HEK293 (cell line): ENCODE measurements around the gene SCRN1.

Source experiments
- CTCF ChIP-seq: fragments of 450-650 bp; formaldehyde crosslinking; IDR thresholded peaks from 2 replicates; pipeline ENCODE4 v1.5.1; 2016; ENCODE audit warnings: missing biosample characterization, missing genetic modification characterization
- HIC1 ChIP-seq: fragments of 450-650 bp; formaldehyde crosslinking; IDR thresholded peaks from 2 replicates; pipeline ENCODE4 v1.5.1; 2016; ENCODE audit warnings: missing biosample characterization, missing genetic modification characterization
- KLF10 ChIP-seq: fragments of 450-650 bp; IDR thresholded peaks from 2 replicates; pipeline ENCODE4 v1.5.1; 2018; ENCODE audit warnings: missing biosample characterization, mild to moderate bottlenecking, missing genetic modification characterization
- KLF7 ChIP-seq: fragments of 450-650 bp; formaldehyde crosslinking; IDR thresholded peaks from 2 replicates; pipeline ENCODE4 v1.5.1; 2016; ENCODE audit warnings: missing biosample characterization, missing genetic modification characterization, borderline replicate concordance
- ZBTB17 ChIP-seq: fragments of 450-650 bp; formaldehyde crosslinking; IDR thresholded peaks from 2 replicates; pipeline ENCODE4 v1.5.1; 2016; ENCODE audit warnings: missing biosample characterization, missing genetic modification characterization
- ZBTB26 ChIP-seq: fragments of 450-650 bp; formaldehyde crosslinking; optimal IDR thresholded peaks from 2 replicates; pipeline ENCODE3; 2016; ENCODE audit warnings: missing biosample characterization, mild to moderate bottlenecking, missing genetic modification characterization
- ZBTB8A ChIP-seq: fragments of 450-650 bp; formaldehyde crosslinking; IDR thresholded peaks from 2 replicates; pipeline ENCODE4 v1.5.1; 2016; ENCODE audit warnings: missing biosample characterization, missing genetic modification characterization
- ZIC2 ChIP-seq: fragments of 450-650 bp; formaldehyde crosslinking; IDR thresholded peaks from 2 replicates; pipeline ENCODE4 v1.5.1; 2016; ENCODE audit warnings: missing biosample characterization, missing genetic modification characterization
- ZNF112 ChIP-seq: fragments of 450-650 bp; formaldehyde crosslinking; IDR thresholded peaks from 2 replicates; pipeline ENCODE4 v1.5.0; 2017; ENCODE audit warnings: missing biosample characterization, missing genetic modification characterization
- ZNF23 ChIP-seq: fragments of 450-650 bp; formaldehyde crosslinking; IDR thresholded peaks from 2 replicates; pipeline ENCODE4 v1.5.1; 2016; ENCODE audit warnings: missing biosample characterization, missing genetic modification characterization, borderline replicate concordance
- ZNF292 ChIP-seq: fragments of 450-650 bp; formaldehyde crosslinking; IDR thresholded peaks from 2 replicates; pipeline ENCODE4 v1.5.1; 2016; ENCODE audit warnings: low read depth, missing biosample characterization, missing genetic modification characterization, borderline replicate concordance
- ZNF324 ChIP-seq: fragments of 450-650 bp; formaldehyde crosslinking; IDR thresholded peaks from 2 replicates; pipeline ENCODE4 v1.5.1; 2016; ENCODE audit warnings: missing biosample characterization, missing genetic modification characterization
- ZNF561 ChIP-seq: fragments of 450-650 bp; IDR thresholded peaks from 2 replicates; pipeline ENCODE4 v1.5.1; 2018; ENCODE audit warnings: missing biosample characterization, missing genetic modification characterization, borderline replicate concordance
- ZNF600 ChIP-seq: fragments of 450-650 bp; formaldehyde crosslinking; IDR thresholded peaks from 2 replicates; pipeline ENCODE4 v1.5.1; 2016; ENCODE audit warnings: missing biosample characterization, missing genetic modification characterization
- ZNF654 ChIP-seq: fragments of 450-650 bp; formaldehyde crosslinking; IDR thresholded peaks from 2 replicates; pipeline ENCODE4 v1.5.1; 2016; ENCODE audit warnings: low read depth, missing biosample characterization, missing genetic modification characterization
- ZNF692 ChIP-seq: fragments of 450-650 bp; formaldehyde crosslinking; IDR thresholded peaks from 2 replicates; pipeline ENCODE4 v1.5.1; 2016; ENCODE audit warnings: missing biosample characterization, missing genetic modification characterization
- ZNF704 ChIP-seq: fragments of 450-650 bp; formaldehyde crosslinking; IDR thresholded peaks from 2 replicates; pipeline ENCODE4 v1.5.1; 2016; ENCODE audit warnings: missing biosample characterization, missing genetic modification characterization
- ZNF837 ChIP-seq: fragments of 450-650 bp; formaldehyde crosslinking; IDR thresholded peaks from 2 replicates; pipeline ENCODE4 v1.5.1; 2016; ENCODE audit warnings: missing biosample characterization, missing genetic modification characterization
- ZXDB ChIP-seq: fragments of 450-650 bp; formaldehyde crosslinking; IDR thresholded peaks from 2 replicates; pipeline ENCODE4 v1.5.1; 2016; ENCODE audit warnings: missing biosample characterization, missing genetic modification characterization
- TF ChIP-seq, protein P1 (sequence below): fragments of 450-650 bp; formaldehyde crosslinking; IDR thresholded peaks from 2 replicates; pipeline ENCODE4 v1.5.1; 2016; ENCODE audit warnings: missing biosample characterization, missing genetic modification characterization
- TF ChIP-seq, protein P2 (sequence below): fragments of 450-650 bp; formaldehyde crosslinking; conservative IDR thresholded peaks from 2 replicates; pipeline ENCODE4 v1.5.1; 2016; ENCODE audit warnings: low read depth, missing biosample characterization, missing genetic modification characterization
- TF ChIP-seq, protein P3 (sequence below): fragments of 450-650 bp; formaldehyde crosslinking; IDR thresholded peaks from 2 replicates; pipeline ENCODE4 v1.5.1; 2016; ENCODE audit warnings: missing biosample characterization, missing genetic modification characterization

SCRN1 gene

DNA sequence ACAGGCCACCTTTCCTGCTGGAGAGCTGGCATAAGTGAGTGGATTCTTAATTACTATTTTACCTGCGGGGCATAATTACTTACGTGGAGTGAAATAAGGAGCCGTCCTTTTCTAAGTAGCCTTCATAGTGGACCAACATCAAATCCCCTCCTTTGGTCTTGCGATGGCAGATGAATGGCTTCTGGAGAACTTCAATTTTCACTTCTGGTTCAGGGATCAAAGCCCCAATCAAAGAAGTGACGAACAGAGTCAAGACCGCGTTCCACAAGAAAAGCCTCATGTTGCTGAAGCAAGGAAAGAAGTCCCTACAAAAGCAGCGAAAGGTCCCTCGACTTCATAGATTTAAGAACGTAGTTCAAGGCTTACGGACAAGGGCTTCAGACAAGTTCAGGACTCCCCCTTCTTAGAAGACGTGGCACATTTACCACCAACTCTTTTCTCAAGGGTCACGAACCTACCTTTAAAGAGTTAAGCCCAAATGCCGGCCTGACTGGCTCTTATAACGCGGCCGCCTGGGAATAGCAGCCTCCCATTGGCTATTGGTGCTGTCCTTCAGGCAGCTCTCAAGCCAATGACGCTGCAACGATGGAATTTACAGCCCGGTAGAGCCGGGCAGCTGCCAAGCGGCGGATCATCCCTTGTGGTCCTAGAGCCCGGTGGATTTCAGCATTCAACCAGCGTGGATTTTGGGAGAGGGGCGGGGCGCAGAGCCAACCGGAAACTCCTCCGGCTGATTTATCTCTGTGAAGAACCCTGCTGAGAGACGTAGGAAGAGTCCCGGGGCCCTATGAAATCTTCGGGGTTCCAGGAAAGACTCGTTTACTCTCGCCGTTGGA, 36.8 kb upstream of the SCRN1 start, which contains the start of gene FKBP14 (continued):
- TF ChIP-seq ZBTB26 (peak; percentile 43), ZNF692 (tag by site-specific recombination) (peak; percentile 32; the same call in 1 of the 2 replicates), ZNF292 (tag by site-specific recombination) (no peak), ZNF561 (tag by site-specific recombination) (no peak), ZNF324 (tag by site-specific recombination) (0 out of 2 replicates have a peak, but pooled peaks have one; percentile 35), KLF7 (tag by site-specific recombination) (no peak), KLF10 (tag by site-specific recombination) (peak; percentile 81), HIC1 (tag by site-specific recombination) (peak; percentile 88), ZNF654 (tag by site-specific recombination) (no peak), ZNF837 (tag by site-specific recombination) (no peak), ZIC2 (tag by site-specific recombination) (peak; percentile 78; the same call in 1 of the 2 replicates), ZNF23 (tag by site-specific recombination) (no peak), ZXDB (tag by site-specific recombination) (peak; percentile 54; the same call in 1 of the 2 replicates), ZNF600 (peak; percentile 30; the same call in 1 of the 2 replicates), ZBTB8A (tag by site-specific recombination) (peak; percentile 39; the same call in 1 of the 2 replicates), ZNF112 (tag by site-specific recombination) (no peak), ZBTB17 (peak; percentile 70), ZNF704 (tag by site-specific recombination) (no peak), CTCF (tag by site-specific recombination) (no peak)
- TF ChIP-seq, protein P1, sequence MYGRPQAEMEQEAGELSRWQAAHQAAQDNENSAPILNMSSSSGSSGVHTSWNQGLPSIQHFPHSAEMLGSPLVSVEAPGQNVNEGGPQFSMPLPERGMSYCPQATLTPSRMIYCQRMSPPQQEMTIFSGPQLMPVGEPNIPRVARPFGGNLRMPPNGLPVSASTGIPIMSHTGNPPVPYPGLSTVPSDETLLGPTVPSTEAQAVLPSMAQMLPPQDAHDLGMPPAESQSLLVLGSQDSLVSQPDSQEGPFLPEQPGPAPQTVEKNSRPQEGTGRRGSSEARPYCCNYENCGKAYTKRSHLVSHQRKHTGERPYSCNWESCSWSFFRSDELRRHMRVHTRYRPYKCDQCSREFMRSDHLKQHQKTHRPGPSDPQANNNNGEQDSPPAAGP (tag by site-specific recombination), result 0 out of 2 replicates have a peak, but pooled peaks have one; percentile 23
- TF ChIP-seq, protein P2, sequence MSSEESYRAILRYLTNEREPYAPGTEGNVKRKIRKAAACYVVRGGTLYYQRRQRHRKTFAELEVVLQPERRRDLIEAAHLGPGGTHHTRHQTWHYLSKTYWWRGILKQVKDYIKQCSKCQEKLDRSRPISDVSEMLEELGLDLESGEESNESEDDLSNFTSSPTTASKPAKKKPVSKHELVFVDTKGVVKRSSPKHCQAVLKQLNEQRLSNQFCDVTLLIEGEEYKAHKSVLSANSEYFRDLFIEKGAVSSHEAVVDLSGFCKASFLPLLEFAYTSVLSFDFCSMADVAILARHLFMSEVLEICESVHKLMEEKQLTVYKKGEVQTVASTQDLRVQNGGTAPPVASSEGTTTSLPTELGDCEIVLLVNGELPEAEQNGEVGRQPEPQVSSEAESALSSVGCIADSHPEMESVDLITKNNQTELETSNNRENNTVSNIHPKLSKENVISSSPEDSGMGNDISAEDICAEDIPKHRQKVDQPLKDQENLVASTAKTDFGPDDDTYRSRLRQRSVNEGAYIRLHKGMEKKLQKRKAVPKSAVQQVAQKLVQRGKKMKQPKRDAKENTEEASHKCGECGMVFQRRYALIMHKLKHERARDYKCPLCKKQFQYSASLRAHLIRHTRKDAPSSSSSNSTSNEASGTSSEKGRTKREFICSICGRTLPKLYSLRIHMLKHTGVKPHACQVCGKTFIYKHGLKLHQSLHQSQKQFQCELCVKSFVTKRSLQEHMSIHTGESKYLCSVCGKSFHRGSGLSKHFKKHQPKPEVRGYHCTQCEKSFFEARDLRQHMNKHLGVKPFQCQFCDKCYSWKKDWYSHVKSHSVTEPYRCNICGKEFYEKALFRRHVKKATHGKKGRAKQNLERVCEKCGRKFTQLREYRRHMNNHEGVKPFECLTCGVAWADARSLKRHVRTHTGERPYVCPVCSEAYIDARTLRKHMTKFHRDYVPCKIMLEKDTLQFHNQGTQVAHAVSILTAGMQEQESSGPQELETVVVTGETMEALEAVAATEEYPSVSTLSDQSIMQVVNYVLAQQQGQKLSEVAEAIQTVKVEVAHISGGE (tag by site-specific recombination), result 0 out of 2 replicates have a peak, but pooled peaks have one; percentile 25
- TF ChIP-seq, protein P3, sequence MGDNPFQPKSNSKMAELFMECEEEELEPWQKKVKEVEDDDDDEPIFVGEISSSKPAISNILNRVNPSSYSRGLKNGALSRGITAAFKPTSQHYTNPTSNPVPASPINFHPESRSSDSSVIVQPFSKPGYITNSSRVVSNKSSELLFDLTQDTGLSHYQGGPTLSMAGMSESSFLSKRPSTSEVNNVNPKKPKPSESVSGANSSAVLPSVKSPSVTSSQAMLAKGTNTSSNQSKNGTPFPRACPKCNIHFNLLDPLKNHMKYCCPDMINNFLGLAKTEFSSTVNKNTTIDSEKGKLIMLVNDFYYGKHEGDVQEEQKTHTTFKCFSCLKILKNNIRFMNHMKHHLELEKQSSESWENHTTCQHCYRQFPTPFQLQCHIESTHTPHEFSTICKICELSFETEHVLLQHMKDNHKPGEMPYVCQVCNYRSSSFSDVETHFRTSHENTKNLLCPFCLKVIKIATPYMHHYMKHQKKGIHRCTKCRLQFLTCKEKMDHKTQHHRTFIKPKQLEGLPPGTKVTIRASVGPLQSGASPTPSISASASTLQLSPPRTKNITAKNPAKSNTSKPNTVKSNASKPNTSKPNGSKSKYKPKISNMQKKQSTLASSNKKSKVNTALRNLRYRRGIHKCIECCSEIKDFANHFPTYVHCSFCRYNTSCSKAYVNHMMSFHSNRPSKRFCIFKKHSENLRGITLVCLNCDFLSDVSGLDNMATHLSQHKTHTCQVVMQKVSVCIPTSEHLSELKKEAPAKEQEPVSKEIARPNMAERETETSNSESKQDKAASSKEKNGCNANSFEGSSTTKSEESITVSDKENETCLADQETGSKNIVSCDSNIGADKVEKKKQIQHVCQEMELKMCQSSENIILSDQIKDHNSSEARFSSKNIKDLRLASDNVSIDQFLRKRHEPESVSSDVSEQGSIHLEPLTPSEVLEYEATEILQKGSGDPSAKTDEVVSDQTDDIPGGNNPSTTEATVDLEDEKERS (tag by site-specific recombination), result no peak
